Thymus (tissue), 11 donors: Measurements from ENCODE around the gene SLC25A45. TPM values are rescaled to one million over a fixed set of nuclear protein-coding genes. Genes with fewer than 3 reads are reported as not detected.

Experiments
- DNase-seq, 9 donors: peaks; one replicate each; pipeline ENCODE4 v3.0.0-alpha.2; 2013; ENCODE audit warnings: low spot score in 9 of 9, low read depth in 6 of 9, missing footprints in 1 of 9
- H3K27ac ChIP-seq, 2 donors: one replicate each; pipeline ENCODE4 v1.5.1; 2013; ENCODE audit warnings: control low read depth in 1 of 2, low read depth in 1 of 2, low read length in 1 of 2, mild to moderate bottlenecking in 1 of 2, moderate library complexity in 1 of 2
- H3K27me3 ChIP-seq, 2 donors: one replicate each; pipeline ENCODE4 v1.5.1; 2013; ENCODE audit warnings: low read length in 1 of 2; ENCODE audit not compliant: control insufficient read depth in 2 of 2, insufficient read depth in 1 of 2
- H3K36me3 ChIP-seq, 2 donors: one replicate each; pipeline ENCODE4 v1.5.1; 2013; ENCODE audit warnings: low read length in 1 of 2, mild to moderate bottlenecking in 1 of 2, moderate library complexity in 1 of 2; ENCODE audit not compliant: control insufficient read depth in 2 of 2, insufficient read depth in 2 of 2
- H3K4me1 ChIP-seq, 2 donors: one replicate each; pipeline ENCODE4 v1.5.1; 2013; ENCODE audit warnings: low read length in 2 of 2; ENCODE audit not compliant: control insufficient read depth in 2 of 2, insufficient read depth in 2 of 2
- H3K4me3 ChIP-seq, 2 donors: one replicate each; pipeline ENCODE4 v1.5.1; 2013; ENCODE audit warnings: low read length in 2 of 2, control low read depth in 1 of 2, mild to moderate bottlenecking in 1 of 2
- H3K9me3 ChIP-seq, 2 donors: one replicate each; pipeline ENCODE4 v1.5.1; 2013; ENCODE audit warnings: low read length in 1 of 2, mild to moderate bottlenecking in 1 of 2; ENCODE audit not compliant: control insufficient read depth in 2 of 2, insufficient read depth in 1 of 2
- WGBS: extraction: QIAGEN DNeasy Blood & Tissue Kit; methylation state at CpG from one replicate; pipeline ENCODE4 v1.1.7; 2013; 5-methylcytosine and 5-hydroxymethylcytosine counted together
- polyA plus RNA-seq: library from polyadenylated mRNA; stranded (reverse); fragments of 200-250 nt; gene quantifications from one replicate; pipeline ENCODE4 v1.2.3, GENCODE V29; 2013
- total RNA-seq: library from RNA; stranded (reverse); fragments of 120-200 nt; gene quantifications from one replicate; pipeline ENCODE4 v1.2.4, GENCODE V29; 2013
- donor health status: healthy.

SLC25A45 gene
- total and polyA plus RNA-seq, 2 donors: 8.1 to 35.3 TPM

DNA sequence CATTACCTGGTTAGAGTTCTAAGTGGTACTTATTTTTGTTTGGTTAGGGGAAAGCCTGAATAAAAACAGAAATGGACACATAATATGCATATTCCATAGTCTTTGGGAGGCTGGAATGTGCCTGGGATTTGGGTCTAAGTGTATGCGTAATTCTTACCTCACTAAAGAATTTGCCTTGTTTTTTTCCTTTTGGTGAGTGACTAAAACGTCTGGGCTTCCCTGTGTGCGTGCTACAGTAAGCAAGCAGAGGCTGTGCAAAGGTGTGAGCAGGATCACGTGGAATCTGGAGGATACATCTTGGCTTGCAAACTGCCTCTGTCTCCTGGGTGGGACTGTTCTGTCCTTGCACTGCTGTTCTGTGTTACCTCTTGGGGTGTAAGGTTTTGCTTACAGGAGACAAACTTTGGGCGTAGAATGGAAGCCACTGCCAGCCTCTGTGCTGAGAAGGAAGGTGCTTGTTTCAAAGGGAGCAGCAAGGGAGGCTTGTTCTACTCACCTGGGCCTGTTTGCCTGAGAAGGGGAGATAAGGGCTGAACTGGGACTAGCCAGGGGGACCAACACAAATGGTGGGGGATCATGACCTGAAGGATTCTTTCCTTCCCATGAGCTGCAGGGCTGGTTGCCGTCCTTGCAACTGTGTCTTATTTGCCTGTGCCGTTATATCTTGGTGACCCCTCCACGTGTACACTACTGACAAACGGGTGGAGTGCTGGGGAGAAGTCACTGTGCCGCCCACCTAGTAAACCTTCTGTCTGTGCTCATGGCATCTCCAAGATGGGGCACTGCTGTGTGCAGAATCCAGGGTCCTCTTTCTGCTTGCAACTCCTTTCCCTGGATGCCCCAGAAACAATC lies 44.6 kb upstream of the SLC25A45 start:
- no peaks in the 10 kb centered on the region for H3K9me3 ChIP-seq
- H3K4me3 ChIP-seq: peak overlapping the region in 1 of 2 donors; percentile 83
- no peaks in the 10 kb centered on the region for H3K27me3 ChIP-seq
- H3K4me1 ChIP-seq: peaks cover 36 to 78% of the 10 kb centered on the region in 2 donors
- 79% methylated on average over 10 of the region's 10 CpGs for WGBS
- peak in 1 of 9 donors; percentile 37 for DNase-seq
- peak overlapping the region; percentile 90 to 95 for H3K27ac ChIP-seq
- peaks cover 7 to 9% of the 10 kb centered on the region in 2 donors for H3K36me3 ChIP-seq

DNA sequence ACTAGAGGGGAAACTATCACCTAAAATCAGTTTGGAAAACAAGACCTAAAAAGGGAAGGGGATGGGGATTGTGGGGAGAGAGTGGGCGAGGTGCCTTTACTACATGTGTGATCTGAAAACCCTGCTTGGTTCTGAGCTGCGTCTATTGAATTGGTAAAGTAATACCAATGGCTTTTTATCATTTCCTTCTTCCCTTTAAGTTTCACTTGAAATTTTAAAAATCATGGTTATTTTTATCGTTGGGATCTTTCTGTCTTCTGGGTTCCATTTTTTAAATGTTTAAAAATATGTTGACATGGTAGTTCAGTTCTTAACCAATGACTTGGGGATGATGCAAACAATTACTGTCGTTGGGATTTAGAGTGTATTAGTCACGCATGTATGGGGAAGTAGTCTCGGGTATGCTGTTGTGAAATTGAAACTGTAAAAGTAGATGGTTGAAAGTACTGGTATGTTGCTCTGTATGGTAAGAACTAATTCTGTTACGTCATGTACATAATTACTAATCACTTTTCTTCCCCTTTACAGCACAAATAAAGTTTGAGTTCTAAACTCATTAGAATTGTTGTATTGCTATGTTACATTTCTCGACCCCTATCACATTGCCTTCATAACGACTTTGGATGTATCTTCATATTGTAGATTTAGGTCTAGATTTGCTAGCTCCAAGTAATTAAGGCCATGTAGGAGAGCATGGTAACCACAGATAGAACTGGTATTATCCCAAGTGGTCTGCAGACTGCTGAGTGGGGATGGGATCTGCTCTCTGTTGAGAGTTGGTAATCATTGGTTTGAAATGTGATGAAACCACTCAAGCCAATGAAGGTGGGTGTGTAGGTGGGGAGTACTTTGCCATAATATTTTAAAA lies 43.8 kb upstream of the SLC25A45 start:
- WGBS: 12% methylated on average over 9 of the region's 9 CpGs
- peaks cover 0 to 4% of the 10 kb centered on the region in 2 donors for H3K9me3 ChIP-seq
- H3K27me3 ChIP-seq: no peaks in the 10 kb centered on the region
- peak in 2 of 9 donors; percentile 59 to 73 for DNase-seq
- H3K4me1 ChIP-seq: peaks cover 34 to 84% of the 10 kb centered on the region in 2 donors
- peaks cover 7 to 9% of the 10 kb centered on the region in 2 donors for H3K36me3 ChIP-seq
- H3K27ac ChIP-seq: peak overlapping the region; percentile 90 to 95
- peak overlapping the region; percentile 63 to 83 for H3K4me3 ChIP-seq

DNA sequence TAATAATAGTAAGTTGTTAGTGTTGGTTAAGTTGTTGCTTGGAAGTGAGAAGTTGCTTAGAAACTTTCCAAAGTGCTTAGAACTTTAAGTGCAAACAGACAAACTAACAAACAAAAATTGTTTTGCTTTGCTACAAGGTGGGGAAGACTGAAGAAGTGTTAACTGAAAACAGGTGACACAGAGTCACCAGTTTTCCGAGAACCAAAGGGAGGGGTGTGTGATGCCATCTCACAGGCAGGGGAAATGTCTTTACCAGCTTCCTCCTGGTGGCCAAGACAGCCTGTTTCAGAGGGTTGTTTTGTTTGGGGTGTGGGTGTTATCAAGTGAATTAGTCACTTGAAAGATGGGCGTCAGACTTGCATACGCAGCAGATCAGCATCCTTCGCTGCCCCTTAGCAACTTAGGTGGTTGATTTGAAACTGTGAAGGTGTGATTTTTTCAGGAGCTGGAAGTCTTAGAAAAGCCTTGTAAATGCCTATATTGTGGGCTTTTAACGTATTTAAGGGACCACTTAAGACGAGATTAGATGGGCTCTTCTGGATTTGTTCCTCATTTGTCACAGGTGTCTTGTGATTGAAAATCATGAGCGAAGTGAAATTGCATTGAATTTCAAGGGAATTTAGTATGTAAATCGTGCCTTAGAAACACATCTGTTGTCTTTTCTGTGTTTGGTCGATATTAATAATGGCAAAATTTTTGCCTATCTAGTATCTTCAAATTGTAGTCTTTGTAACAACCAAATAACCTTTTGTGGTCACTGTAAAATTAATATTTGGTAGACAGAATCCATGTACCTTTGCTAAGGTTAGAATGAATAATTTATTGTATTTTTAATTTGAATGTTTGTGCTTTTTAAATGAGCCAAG lies 42.9 kb upstream of the SLC25A45 start:
- peaks cover 0 to 4% of the 10 kb centered on the region in 2 donors for H3K9me3 ChIP-seq
- H3K36me3 ChIP-seq: peaks cover 7 to 9% of the 10 kb centered on the region in 2 donors
- peak in 4 of 9 donors; percentile 81 to 94 (median 84) for DNase-seq
- peak overlapping the region; percentile 95 to 98 for H3K27ac ChIP-seq
- 4% methylated on average over 9 of the region's 9 CpGs for WGBS
- no peaks in the 10 kb centered on the region for H3K27me3 ChIP-seq
- H3K4me1 ChIP-seq: peaks cover 40 to 87% of the 10 kb centered on the region in 2 donors
- peak overlapping the region; percentile 63 to 83 for H3K4me3 ChIP-seq

DNA sequence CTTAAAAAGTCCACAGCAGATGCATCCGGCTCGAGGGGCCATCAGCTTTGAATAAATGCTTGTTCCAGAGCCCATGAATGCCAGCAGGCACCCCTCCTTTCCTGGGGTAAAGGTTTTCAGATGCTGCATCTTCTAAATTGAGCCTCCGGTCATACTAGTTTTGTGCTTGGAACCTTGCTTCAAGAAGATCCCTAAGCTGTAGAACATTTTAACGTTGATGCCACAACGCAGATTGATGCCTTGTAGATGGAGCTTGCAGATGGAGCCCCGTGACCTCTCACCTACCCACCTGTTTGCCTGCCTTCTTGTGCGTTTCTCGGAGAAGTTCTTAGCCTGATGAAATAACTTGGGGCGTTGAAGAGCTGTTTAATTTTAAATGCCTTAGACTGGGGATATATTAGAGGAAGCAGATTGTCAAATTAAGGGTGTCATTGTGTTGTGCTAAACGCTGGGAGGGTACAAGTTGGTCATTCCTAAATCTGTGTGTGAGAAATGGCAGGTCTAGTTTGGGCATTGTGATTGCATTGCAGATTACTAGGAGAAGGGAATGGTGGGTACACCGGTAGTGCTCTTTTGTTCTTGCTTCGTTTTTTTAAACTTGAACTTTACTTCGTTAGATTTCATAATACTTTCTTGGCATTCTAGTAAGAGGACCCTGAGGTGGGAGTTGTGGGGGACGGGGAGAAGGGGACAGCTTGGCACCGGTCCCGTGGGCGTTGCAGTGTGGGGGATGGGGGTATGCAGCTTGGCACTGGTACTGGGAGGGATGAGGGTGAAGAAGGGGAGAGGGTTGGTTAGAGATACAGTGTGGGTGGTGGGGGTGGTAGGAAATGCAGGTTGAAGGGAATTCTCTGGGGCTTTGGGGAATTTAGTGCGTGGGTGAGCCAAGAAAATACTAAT lies 42.0 kb upstream of the SLC25A45 start:
- H3K4me1 ChIP-seq: peaks cover 40 to 87% of the 10 kb centered on the region in 2 donors
- DNase-seq: peak in 2 of 9 donors; percentile 63 to 79
- 3% methylated on average over 18 of the region's 18 CpGs for WGBS

DNA sequence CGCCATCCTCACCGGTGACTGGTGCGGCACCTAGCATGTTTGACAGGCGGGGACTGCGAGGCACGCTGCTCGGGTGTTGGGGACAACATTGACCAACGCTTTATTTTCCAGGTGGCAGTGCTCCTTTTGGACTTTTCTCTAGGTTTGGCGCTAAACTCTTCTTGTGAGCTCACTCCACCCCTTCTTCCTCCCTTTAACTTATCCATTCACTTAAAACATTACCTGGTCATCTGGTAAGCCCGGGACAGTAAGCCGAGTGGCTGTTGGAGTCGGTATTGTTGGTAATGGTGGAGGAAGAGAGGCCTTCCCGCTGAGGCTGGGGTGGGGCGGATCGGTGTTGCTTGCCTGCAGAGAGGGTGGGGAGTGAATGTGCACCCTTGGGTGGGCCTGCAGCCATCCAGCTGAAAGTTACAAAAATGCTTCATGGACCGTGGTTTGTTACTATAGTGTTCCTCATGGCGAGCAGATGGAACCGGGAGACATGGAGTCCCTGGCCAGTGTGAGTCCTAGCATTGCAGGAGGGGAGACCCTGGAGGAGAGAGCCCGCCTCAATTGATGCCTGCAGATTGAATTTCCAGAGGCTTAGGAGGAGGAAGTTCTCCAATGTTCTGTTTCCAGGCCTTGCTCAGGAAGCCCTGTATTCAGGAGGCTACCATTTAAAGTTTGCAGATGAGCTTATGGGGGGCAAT lies 41.2 kb upstream of the SLC25A45 start:
- WGBS: 14% methylated on average over 19 of the region's 19 CpGs
- Histone ChIP-seq H3K9me3 (peaks cover 0 to 4% of the 10 kb centered on the region in 2 donors), H3K27ac (peak overlapping the region; percentile 95 to 98), H3K36me3 (peaks cover 7 to 9% of the 10 kb centered on the region in 2 donors), H3K4me3 (peak overlapping the region; percentile 63 to 83), H3K4me1 (peaks cover 43 to 91% of the 10 kb centered on the region in 2 donors), H3K27me3 (no peaks in the 10 kb centered on the region)
- peak in 1 of 9 donors; percentile 29 for DNase-seq

More for the DNA sequence above, 42.0 kb upstream of the SLC25A45 start:
- Histone ChIP-seq H3K9me3 (peaks cover 0 to 4% of the 10 kb centered on the region in 2 donors), H3K36me3 (peaks cover 7 to 9% of the 10 kb centered on the region in 2 donors), H3K27ac (peak overlapping the region; percentile 95 to 98), H3K4me3 (peak overlapping the region; percentile 63 to 83), H3K27me3 (no peaks in the 10 kb centered on the region)

DNA sequence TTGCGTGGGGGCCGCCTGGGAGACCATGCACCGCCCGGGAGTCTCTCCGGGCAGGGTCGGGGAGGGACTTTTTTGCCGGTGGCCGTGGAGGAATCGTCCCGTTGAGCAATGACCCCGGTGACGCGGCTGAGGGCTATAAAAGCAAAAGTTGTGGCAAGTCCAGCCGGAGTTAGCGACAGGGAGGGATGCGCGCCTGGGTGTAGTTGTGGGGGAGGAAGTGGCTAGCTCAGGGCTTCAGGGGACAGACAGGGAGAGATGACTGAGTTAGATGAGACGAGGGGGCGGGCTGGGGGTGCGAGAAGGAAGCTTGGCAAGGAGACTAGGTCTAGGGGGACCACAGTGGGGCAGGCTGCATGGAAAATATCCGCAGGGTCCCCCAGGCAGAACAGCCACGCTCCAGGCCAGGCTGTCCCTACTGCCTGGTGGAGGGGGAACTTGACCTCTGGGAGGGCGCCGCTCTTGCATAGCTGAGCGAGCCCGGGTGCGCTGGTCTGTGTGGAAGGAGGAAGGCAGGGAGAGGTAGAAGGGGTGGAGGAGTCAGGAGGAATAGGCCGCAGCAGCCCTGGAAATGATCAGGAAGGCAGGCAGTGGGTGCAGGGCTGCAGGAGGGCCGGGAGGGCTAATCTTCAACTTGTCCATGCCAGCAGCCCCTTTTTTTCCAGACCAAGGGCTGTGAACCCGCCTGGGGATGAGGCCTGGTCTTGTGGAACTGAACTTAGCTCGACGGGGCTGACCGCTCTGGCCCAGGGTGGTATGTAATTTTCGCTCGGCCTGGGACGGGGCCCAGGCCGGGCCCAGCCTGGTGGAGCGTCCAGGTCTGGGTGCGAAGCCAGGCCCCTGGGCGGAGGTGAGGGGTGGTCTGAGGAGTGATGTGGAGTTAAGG lies 40.4 kb upstream of the SLC25A45 start, which contains the start of gene NEAT1:
TSS of gene NEAT1 (plus strand) at position 166 of the 883 bp plus-strand sequence.
- peak within 1 kb of the TSS; percentile 63 to 83 for H3K4me3 ChIP-seq
- DNase-seq: peak in 4 of 9 donors; percentile 65 to 87 (median 75)
- peaks cover 7 to 9% of the 10 kb centered on the region in 2 donors for H3K36me3 ChIP-seq
- peaks cover 44 to 91% of the 10 kb centered on the region in 2 donors for H3K4me1 ChIP-seq
- 9% methylated on average over 40 of the region's 40 CpGs for WGBS
- H3K27ac ChIP-seq: peak within 1 kb of the TSS; percentile 95 to 98
- peaks cover 0 to 4% of the 10 kb centered on the region in 2 donors for H3K9me3 ChIP-seq
- no peaks in the 10 kb centered on the region for H3K27me3 ChIP-seq
